Sigmoid colon (tissue), 4 donors: ENCODE measurements around the gene TCEANC2.

Experiments used
- EP300 ChIP-seq, 4 donors: sonication (generic); formaldehyde crosslinking; IDR thresholded peaks; one replicate each; pipeline ENCODE4 v1.6.1; 2017; ENCODE audit warnings: antibody characterized with exemption in 4 of 4
- POLR2A ChIP-seq, 2 donors: fragments of 450-650 bp; IDR thresholded peaks; one replicate each; pipeline ENCODE4 v1.6.1; 2016; ENCODE audit warnings: antibody characterized with exemption in 2 of 2, mild to moderate bottlenecking in 2 of 2, moderate library complexity in 2 of 2
- POLR2AphosphoS5 ChIP-seq, 4 donors: sonication (generic); formaldehyde crosslinking; IDR thresholded peaks; one replicate each; pipeline ENCODE4 v1.6.1; 2017; ENCODE audit warnings: antibody characterized with exemption in 4 of 4
- TF ChIP-seq, protein P1 (sequence below), 4 experiments: fragments of 450-650 bp in 3 of 4; fragments of 200-600 bp in 1 of 4; IDR thresholded peaks; one replicate each; pipeline ENCODE4 v1.5.1; 2016 to 2019; ENCODE audit warnings: antibody characterized with exemption in 4 of 4, mild to moderate bottlenecking in 3 of 4, moderate library complexity in 2 of 4

DNA sequence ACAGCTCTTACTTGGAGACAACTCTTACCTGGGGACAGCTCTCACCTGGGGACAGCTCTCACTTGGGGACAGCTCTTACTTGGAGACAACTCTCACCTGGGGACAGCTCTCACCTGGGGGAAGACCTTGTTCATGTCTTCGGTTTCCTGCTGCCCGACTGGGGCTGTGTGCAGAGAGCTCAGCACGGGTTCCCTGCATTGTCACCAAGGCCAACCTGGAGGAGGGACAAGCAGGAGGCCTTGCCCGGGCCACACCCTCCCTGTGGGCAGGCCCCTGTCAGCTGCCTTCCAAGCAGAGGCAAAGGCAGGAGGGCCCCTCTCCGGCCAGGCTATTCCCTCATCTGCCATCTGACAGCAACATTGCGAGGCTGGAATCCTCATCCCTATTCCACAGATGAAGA is 35.4 kb upstream of the TCEANC2 start, which contains the start of gene LDLRAD1:
- TF ChIP-seq POLR2A (IDR thresholded peaks at IDR 0.05) (no peak), POLR2AphosphoS5 (IDR thresholded peaks at IDR 0.05) (no peak), EP300 (IDR thresholded peaks at IDR 0.05) (no peak)
- TF ChIP-seq, protein P1, sequence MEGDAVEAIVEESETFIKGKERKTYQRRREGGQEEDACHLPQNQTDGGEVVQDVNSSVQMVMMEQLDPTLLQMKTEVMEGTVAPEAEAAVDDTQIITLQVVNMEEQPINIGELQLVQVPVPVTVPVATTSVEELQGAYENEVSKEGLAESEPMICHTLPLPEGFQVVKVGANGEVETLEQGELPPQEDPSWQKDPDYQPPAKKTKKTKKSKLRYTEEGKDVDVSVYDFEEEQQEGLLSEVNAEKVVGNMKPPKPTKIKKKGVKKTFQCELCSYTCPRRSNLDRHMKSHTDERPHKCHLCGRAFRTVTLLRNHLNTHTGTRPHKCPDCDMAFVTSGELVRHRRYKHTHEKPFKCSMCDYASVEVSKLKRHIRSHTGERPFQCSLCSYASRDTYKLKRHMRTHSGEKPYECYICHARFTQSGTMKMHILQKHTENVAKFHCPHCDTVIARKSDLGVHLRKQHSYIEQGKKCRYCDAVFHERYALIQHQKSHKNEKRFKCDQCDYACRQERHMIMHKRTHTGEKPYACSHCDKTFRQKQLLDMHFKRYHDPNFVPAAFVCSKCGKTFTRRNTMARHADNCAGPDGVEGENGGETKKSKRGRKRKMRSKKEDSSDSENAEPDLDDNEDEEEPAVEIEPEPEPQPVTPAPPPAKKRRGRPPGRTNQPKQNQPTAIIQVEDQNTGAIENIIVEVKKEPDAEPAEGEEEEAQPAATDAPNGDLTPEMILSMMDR (IDR thresholded peaks at IDR 0.05): no peak
